A549 treated with Hydrocortisone at 1 μM for 4 hours (cell line): ENCODE data around the gene KIN. TPM values are rescaled to one million over a fixed set of nuclear protein-coding genes. Genes with fewer than 3 reads are reported as not detected.

ENCODE experiments used
- total RNA-seq: library from RNA; stranded (reverse); fragments of 200-300 nt; extraction: Qiagen RNA extraction; gene quantifications from 5 replicates; pipeline ENCODE4 v1.2.3, GENCODE V29; 2022

Gene KIN, protein sequence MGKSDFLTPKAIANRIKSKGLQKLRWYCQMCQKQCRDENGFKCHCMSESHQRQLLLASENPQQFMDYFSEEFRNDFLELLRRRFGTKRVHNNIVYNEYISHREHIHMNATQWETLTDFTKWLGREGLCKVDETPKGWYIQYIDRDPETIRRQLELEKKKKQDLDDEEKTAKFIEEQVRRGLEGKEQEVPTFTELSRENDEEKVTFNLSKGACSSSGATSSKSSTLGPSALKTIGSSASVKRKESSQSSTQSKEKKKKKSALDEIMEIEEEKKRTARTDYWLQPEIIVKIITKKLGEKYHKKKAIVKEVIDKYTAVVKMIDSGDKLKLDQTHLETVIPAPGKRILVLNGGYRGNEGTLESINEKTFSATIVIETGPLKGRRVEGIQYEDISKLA
- total RNA-seq = 10.3 to 15.4 TPM (median 13.5 TPM) in 5 replicates

DNA sequence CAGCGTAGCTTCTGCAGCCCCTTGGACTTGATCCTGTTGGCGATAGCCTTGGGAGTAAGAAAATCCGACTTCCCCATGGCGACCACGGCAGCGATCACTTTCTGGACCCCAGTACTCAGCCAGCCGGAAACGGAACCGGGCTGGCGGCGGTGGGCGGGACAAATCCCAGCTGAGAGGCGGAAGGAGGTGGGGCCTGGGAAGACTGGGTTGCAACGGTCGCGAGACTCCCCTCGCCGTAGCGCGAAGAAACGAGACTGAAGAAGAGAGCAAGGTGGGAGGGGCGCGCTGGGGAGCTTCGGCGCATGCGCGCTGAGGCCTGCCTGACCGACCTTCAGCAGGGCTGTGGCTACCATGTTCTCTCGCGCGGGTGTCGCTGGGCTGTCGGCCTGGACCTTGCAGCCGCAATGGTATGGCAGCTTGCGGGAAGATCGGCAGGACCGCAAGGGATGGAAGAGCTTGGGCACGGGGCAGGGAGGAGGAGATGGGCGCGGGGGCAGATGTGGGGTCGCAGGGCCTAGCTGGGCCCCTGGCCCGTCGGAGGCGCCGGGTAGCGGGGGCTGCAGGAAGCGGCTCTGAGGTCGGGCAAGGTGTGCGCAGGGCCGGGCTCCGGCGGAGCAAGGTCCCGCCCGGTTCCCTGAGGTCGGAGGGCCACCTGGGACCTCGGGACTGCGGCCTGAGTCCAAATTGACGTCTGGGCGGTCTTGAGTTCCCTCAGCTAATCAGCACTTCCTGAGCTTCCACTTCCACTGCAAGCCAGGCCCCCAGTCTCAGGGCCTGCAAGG, at the start of gene KIN, which contains the start of gene ATP5F1C:
TSS of gene KIN (minus strand) at position 137 of the 782 bp plus-strand sequence. CDS start at position 77, 60 bp downstream.
TSS of gene ATP5F1C (plus strand) at position 321 of the 782 bp plus-strand sequence. CDS start at position 352, 31 bp downstream.

DNA sequence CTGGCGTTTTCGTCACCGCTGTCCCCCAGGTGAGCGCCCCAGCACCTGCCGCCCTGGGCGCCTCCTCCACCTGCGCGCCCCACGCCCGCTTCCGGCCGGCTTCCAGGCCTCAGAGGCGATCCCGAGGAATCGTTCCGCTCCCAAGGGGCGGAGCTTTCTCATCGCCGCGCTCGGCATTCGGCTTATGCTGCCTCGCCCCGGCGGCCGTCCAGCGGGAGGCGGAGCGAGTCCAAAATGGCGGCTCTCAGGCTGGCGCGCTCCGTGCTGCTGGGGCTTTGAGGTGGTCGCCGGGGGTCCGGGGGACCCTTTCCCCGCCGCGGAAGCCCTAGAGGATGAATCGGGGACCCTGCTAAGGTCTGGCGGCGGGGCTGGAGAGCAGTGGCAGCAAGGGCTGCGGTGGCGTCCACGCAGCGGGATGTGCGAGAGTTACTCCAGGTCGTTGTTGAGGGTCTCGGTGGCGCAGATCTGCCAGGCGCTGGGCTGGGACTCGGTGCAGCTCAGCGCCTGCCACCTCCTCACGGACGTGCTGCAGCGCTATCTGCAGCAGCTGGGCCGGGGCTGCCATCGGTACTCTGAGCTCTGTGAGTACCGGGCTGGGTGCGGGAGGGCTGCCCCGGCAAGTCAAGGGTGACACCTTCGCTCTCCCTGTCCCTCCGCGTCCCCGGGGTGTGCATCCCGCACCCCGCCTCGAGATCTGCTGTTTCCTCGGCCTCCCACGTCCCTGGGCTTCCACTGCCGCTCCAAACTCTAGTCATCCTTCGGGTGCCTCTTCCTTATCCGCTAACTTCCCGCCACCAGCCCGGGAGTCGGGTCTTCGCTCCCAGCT, 30.7 kb upstream of the KIN start, which contains the start of gene TAF3:
TSS of gene TAF3 (plus strand) at position 211 of the 826 bp plus-strand sequence. CDS start at position 416, 205 bp downstream.

DNA sequence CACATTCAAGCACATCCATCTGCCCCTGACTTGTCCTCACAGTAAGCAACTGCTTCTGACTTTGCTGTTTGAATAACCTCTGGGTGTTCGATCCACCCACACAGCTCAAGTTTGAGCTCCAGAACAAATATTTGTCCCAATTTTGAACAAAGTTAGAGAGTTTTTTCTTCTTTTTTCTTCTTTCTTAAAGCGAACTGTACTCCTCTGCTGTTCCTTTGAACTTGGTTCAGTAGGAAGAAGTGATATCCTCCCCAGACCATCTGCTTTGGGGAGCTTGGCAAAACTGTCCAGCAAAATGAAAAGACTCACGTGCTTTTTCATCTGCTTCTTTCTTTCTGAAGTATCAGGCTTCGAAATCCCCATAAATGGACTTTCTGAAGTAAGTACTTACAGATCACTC, 84.7 kb downstream of the KIN start, which contains the start of gene ITIH2:
TSS of gene ITIH2 (plus strand) at position 177 of the 400 bp plus-strand sequence. CDS start at position 296, 119 bp downstream.

Other genes starting within 250 kb of the KIN start
- 0.02 to 0.20 TPM (median 0.13 TPM) in 5 replicates for gene ITIH5, start 121.0 kb downstream of the KIN start, total RNA-seq
- 0.26 to 0.41 TPM (median 0.38 TPM) in 5 replicates for gene ITIH2, start 84.7 kb downstream of the KIN start, total RNA-seq
- gene ATP5F1C, start 184 bp upstream of the KIN start, total RNA-seq = 271 to 334 TPM (median 292 TPM) in 5 replicates
- gene TAF3, start 30.5 kb upstream of the KIN start, total RNA-seq = 6.7 to 8.3 TPM (median 7.2 TPM) in 5 replicates